H9 (cell line): ENCODE results near the gene GALT. TPM values are rescaled to one million over a fixed set of nuclear protein-coding genes. Genes with fewer than 3 reads are reported as not detected.
A peak's percentile ranks its signal among the peaks of the same experiment; 100 is the strongest.

Source experiments
- DNase-seq: peaks from one replicate; pipeline ENCODE4 v3.0.0-alpha.2; 2017
- H2AFZ ChIP-seq: one replicate; pipeline ENCODE4 v1.6.1; 2013; ENCODE audit warnings: mild to moderate bottlenecking, low read length, control low read depth, moderate library complexity
- H2AK5ac ChIP-seq: 2 replicates; pipeline ENCODE4 v1.6.1; 2013; ENCODE audit warnings: low read length, control low read depth, mixed read lengths; ENCODE audit not compliant: insufficient read length
- H2BK120ac ChIP-seq: one replicate; pipeline ENCODE4 v1.6.1; 2013; ENCODE audit warnings: low read depth, mild to moderate bottlenecking, low read length, control low read depth, inconsistent platforms; ENCODE audit not compliant: poor library complexity, severe bottlenecking
- H2BK12ac ChIP-seq: 2 replicates; pipeline ENCODE4 v1.6.1; 2013; ENCODE audit warnings: low read length, control low read depth, mixed read lengths, low read depth; ENCODE audit not compliant: insufficient read length
- H2BK15ac ChIP-seq: 2 replicates; pipeline ENCODE4 v1.6.1; 2013; ENCODE audit warnings: low read depth, low read length, control low read depth
- H2BK20ac ChIP-seq: one replicate; pipeline ENCODE4 v1.6.1; 2013; ENCODE audit warnings: low read depth, mild to moderate bottlenecking, low read length, control low read depth, inconsistent platforms; ENCODE audit not compliant: poor library complexity, severe bottlenecking
- H2BK5ac ChIP-seq: 2 replicates; pipeline ENCODE4 v1.6.1; 2013; ENCODE audit warnings: low read length, control low read depth, mixed read lengths; ENCODE audit not compliant: insufficient read length
- H3K14ac ChIP-seq: 2 replicates; pipeline ENCODE4 v1.6.1; 2013; ENCODE audit warnings: low read length, control low read depth; ENCODE audit not compliant: insufficient read depth
- H3K18ac ChIP-seq: 2 replicates; pipeline ENCODE4 v1.6.1; 2013; ENCODE audit warnings: low read depth, mild to moderate bottlenecking, mixed read lengths, low read length, control low read depth; ENCODE audit not compliant: insufficient read length
- H3K23ac ChIP-seq: 2 replicates; pipeline ENCODE4 v1.6.1; 2013; ENCODE audit warnings: low read length, control low read depth, mixed read lengths, low read depth; ENCODE audit not compliant: insufficient read length
- H3K23me2 ChIP-seq: 2 replicates; pipeline ENCODE4 v1.6.1; 2013; ENCODE audit warnings: low read depth, mild to moderate bottlenecking, mixed read lengths, low read length, control low read depth; ENCODE audit not compliant: insufficient read length, poor library complexity, severe bottlenecking
- H3K27ac ChIP-seq: 2 replicates; pipeline ENCODE4 v1.5.1; 2013; ENCODE audit warnings: low read length, control low read depth, mixed read lengths, low read depth; ENCODE audit not compliant: insufficient read length
- H3K27me3 ChIP-seq: 2 replicates; pipeline ENCODE4 v1.6.1; 2013; ENCODE audit warnings: low read length, control low read depth, inconsistent platforms; ENCODE audit not compliant: insufficient read depth
- H3K4ac ChIP-seq: 2 replicates; pipeline ENCODE4 v1.6.1; 2013; ENCODE audit warnings: low read depth, mild to moderate bottlenecking, control low read depth, inconsistent platforms, low read length, moderate library complexity
- H3K4me1 ChIP-seq: 2 replicates; pipeline ENCODE4 v1.6.1; 2013; ENCODE audit warnings: low read length, control low read depth, inconsistent platforms; ENCODE audit not compliant: insufficient read depth
- H3K4me2 ChIP-seq: 2 replicates; pipeline ENCODE4 v1.6.1; 2013; ENCODE audit warnings: low read length, control low read depth, mixed read lengths; ENCODE audit not compliant: insufficient read length, insufficient read depth
- H3K56ac ChIP-seq: 2 replicates; pipeline ENCODE4 v1.6.1; 2013; ENCODE audit warnings: low read depth, mild to moderate bottlenecking, mixed read lengths, low read length, control low read depth; ENCODE audit not compliant: insufficient read length
- H3K79me1 ChIP-seq: 2 replicates; pipeline ENCODE4 v1.6.1; 2013; ENCODE audit warnings: low read depth, mild to moderate bottlenecking, moderate library complexity, low read length, control low read depth, inconsistent platforms; ENCODE audit not compliant: insufficient read depth, poor library complexity, severe bottlenecking
- H3K79me2 ChIP-seq: 2 replicates; pipeline ENCODE4 v1.6.1; 2013; ENCODE audit warnings: low read length, control low read depth, inconsistent platforms; ENCODE audit not compliant: insufficient read depth
- H3K9ac ChIP-seq: 2 replicates; pipeline ENCODE4 v1.6.1; 2013; ENCODE audit warnings: low read length, control low read depth, mixed read lengths; ENCODE audit not compliant: insufficient read length; ENCODE audit errors: extremely low read depth
- H3K9me3 ChIP-seq: one replicate; pipeline ENCODE4 v1.6.1; 2013; ENCODE audit warnings: low read depth, low read length, inconsistent platforms; ENCODE audit not compliant: control insufficient read depth
- H3T11ph ChIP-seq: one replicate; pipeline ENCODE4 v1.6.1; 2013; ENCODE audit warnings: mild to moderate bottlenecking, low read length, control low read depth, inconsistent platforms
- H4K20me1 ChIP-seq: one replicate; pipeline ENCODE4 v1.6.1; 2013; ENCODE audit not compliant: control insufficient read depth, insufficient read length, insufficient read depth
- H4K5ac ChIP-seq: 2 replicates; pipeline ENCODE4 v1.6.1; 2013; ENCODE audit warnings: low read depth, mild to moderate bottlenecking, mixed read lengths, low read length, control low read depth; ENCODE audit not compliant: insufficient read length
- H4K8ac ChIP-seq: replicated peaks from 2 replicates; pipeline ENCODE4 v1.6.1; 2013; ENCODE audit warnings: low read length, control low read depth, mixed read lengths, low read depth; ENCODE audit not compliant: insufficient read length
- H4K91ac ChIP-seq: 2 replicates; pipeline ENCODE4 v1.6.1; 2013; ENCODE audit warnings: low read depth, mild to moderate bottlenecking, moderate library complexity, mixed read lengths, low read length, control low read depth; ENCODE audit not compliant: insufficient read length
- H3K27ac Mint-ChIP-seq, 3 experiments: 2 replicates in 2 of 3; 3 replicates in 1 of 3; pipeline ENCODE4 v1.8.0; 2020 to 2021; ENCODE audit warnings: mixed read lengths in 3 of 3, mild to moderate bottlenecking in 1 of 3, moderate library complexity in 1 of 3
- H3K27me3 Mint-ChIP-seq: 2 replicates; pipeline ENCODE4 v1.8.0; 2021; ENCODE audit warnings: low read depth, mild to moderate bottlenecking, moderate library complexity, mixed read lengths
- H3K36me3 Mint-ChIP-seq, 3 experiments: 2 replicates in 2 of 3; 3 replicates in 1 of 3; pipeline ENCODE4 v1.8.0; 2020 to 2021; ENCODE audit warnings: low read depth in 3 of 3, mixed read lengths in 3 of 3; ENCODE audit not compliant: insufficient read depth in 1 of 3
- H3K4me1 Mint-ChIP-seq, 2 experiments: 2 replicates each; pipeline ENCODE4 v1.8.0; 2020; ENCODE audit warnings: mixed read lengths in 2 of 2
- H3K4me3 Mint-ChIP-seq, 2 experiments: 2 replicates in 1 of 2; 3 replicates in 1 of 2; pipeline ENCODE4 v1.8.0; 2020 to 2021; ENCODE audit warnings: mild to moderate bottlenecking in 2 of 2, mixed read lengths in 2 of 2, moderate library complexity in 1 of 2
- H3K9me3 Mint-ChIP-seq, 2 experiments: 2 replicates in 1 of 2; 3 replicates in 1 of 2; pipeline ENCODE4 v1.8.0; 2020; ENCODE audit warnings: mild to moderate bottlenecking in 2 of 2, mixed read lengths in 2 of 2, moderate library complexity in 1 of 2
- CTCF ChIP-seq: fragments of 200-600 bp; sonication (generic); conservative IDR thresholded peaks from 3 replicates; pipeline ENCODE4 v1.8.0; 2021; ENCODE audit warnings: antibody characterized with exemption, mild to moderate bottlenecking
- WGBS: extraction: QIAGEN DNeasy Blood & Tissue Kit; methylation state at CpG from one replicate; pipeline ENCODE4 v1.1.7; 2013; ENCODE audit warnings: missing lambda C conversion rate, low lambda C conversion rate, mixed read lengths; ENCODE audit not compliant: insufficient read length; ENCODE audit errors: extremely low coverage; 5-methylcytosine and 5-hydroxymethylcytosine counted together
- total RNA-seq: library from RNA; stranded (reverse); gene quantifications from 2 replicates; pipeline ENCODE4 v1.2.1, GENCODE V29; 2021

Gene GALT
- total RNA-seq, 1 experiment from 2014 or later = 41.5 TPM

- H4K5ac ChIP-seq = no peak overlapping the region
- no peaks in the 10 kb centered on the region for H3K27me3 ChIP-seq
- no peaks in the 10 kb centered on the region for H4K20me1 ChIP-seq
- no peak overlapping the region for H2BK5ac ChIP-seq
- H3K18ac ChIP-seq = no peak overlapping the region
- no peaks in the 10 kb centered on the region for H3K79me2 ChIP-seq
- H3T11ph ChIP-seq = no peak overlapping the region
- Mint-ChIP-seq H3K36me3 (no peaks in the 10 kb centered on the region; a peak in 1 of 7 replicates), H3K9me3 (no peaks in the 10 kb centered on the region), H3K27ac (peak overlapping the region in 1 of 3 experiments; percentile 9; a peak in 1 of 7 replicates), H3K27me3 (no peaks in the 10 kb centered on the region; the same call in none of the 2 replicates), H3K4me3 (no peak overlapping the region), H3K4me1 (peaks cover 13 to 17% of the 10 kb centered on the region in 2 experiments)
- no peak overlapping the region for H3K4ac ChIP-seq
- no peak overlapping the region for H4K91ac ChIP-seq
- H2BK120ac ChIP-seq = no peak overlapping the region
- peaks cover 8% of the 10 kb centered on the region; the same call in 1 of the 2 replicates for H3K4me1 ChIP-seq
- TF ChIP-seq CTCF = no peak
- no peak overlapping the region for H3K27ac ChIP-seq
- no peak overlapping the region for H4K8ac ChIP-seq
- H3K56ac ChIP-seq = no peak overlapping the region
- H2AFZ ChIP-seq = no peak overlapping the region
- H3K9me3 ChIP-seq = no peaks in the 10 kb centered on the region
- H3K9ac ChIP-seq = no peak overlapping the region
- no peak overlapping the region for H3K23ac ChIP-seq
- H2BK12ac ChIP-seq = no peak overlapping the region
- no peak overlapping the region for H3K14ac ChIP-seq
- no peak overlapping the region for H2AK5ac ChIP-seq
- no peak overlapping the region for H3K4me2 ChIP-seq
- H3K23me2 ChIP-seq = no peaks in the 10 kb centered on the region
- no peaks in the 10 kb centered on the region for H3K79me1 ChIP-seq
- H2BK15ac ChIP-seq = no peak overlapping the region
- H2BK20ac ChIP-seq = no peak overlapping the region
- WGBS = no CpG with 5 or more reads among the region's 4 CpGs
- no peak for DNase-seq
Measured at GRCh38 chr9:34684816-34685215, 38.3 kb downstream of the GALT start.
